Tongue (tissue), 3 donors: Measurements from ENCODE around the gene ADD3. TPM values are rescaled to one million over a fixed set of nuclear protein-coding genes. Genes with fewer than 3 reads are reported as not detected.

Experiments used
- DNase-seq: peaks from one replicate; pipeline ENCODE4 v3.0.0-alpha.2; 2015
- small RNA-seq: library from RNA; depleted of rRNA; stranded (forward); fragments of <200 nt; gene quantifications from one replicate; pipeline ENCODE3, GENCODE V24; 2014; ENCODE audit warnings: low replicate concordance
- total RNA-seq: library from RNA; depleted of rRNA; stranded (reverse); fragments of >200 nt; gene quantifications from one replicate; pipeline ENCODE4 v1.2.3, GENCODE V29; 2014

Gene ADD3
- total RNA-seq, 1 donor from 2014 or later = 260 TPM

DNA sequence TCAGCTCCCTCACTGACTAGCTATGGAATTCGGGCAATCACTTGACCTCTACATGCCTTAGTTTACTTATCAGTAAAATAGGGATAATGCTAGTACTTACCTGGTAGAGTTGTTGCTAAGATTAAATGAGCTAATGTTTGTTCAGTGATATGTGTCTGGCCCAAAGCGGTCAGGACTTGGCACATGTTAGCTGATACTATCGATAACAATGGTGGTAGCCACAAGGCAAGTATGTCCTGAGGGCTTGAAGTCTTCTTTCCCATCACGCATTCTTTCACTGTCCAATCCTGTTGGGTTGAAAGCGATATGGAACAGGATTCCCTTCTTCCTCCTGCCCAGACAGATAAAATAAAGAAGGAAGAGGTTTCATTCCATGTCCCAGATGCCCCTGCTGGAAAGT lies 174.1 kb downstream of the ADD3 start:
- no peak for DNase-seq

GRCh38 chr10:110184398-110184797 lies 176.6 kb downstream of the ADD3 start:
- no peak for DNase-seq

Small RNAs within 50 kb of the gene (small RNA-seq; reads per million reads assigned to genes)
- gene SNRPGP12 = not detected

Other genes with a start within 250 kb of the ADD3 start
- gene XPNPEP1, start 84.5 kb upstream of the ADD3 start, total RNA-seq = 68.7 TPM
- gene MXI1, start 199.6 kb downstream of the ADD3 start, total RNA-seq = 31.3 TPM